ENCODE data around the gene OSBPL6.

Gene OSBPL6

GRCh38 chr2:178282075-178282815, 87.9 kb downstream of the OSBPL6 start:
- Histone ChIP-seq H3K36me3 (ENCODE audit: insufficient read depth, low read length) (no peaks in the 10 kb centered on the region), H3K4me1 (ENCODE audit: control insufficient read depth, insufficient read depth, low read length, unreplicated experiment) (peaks cover 36% of the 10 kb centered on the region), H3K4me3 (ENCODE audit: low read depth, low read length) (peak overlapping the region; percentile 45), H3K79me2 (ENCODE audit: control insufficient read depth, insufficient read depth, low read length, unreplicated experiment) (no peaks in the 10 kb centered on the region), H2AFZ (ENCODE audit: low read length, unreplicated experiment) (peak overlapping the region; percentile 91), H3K27ac (ENCODE audit: low read depth, low read length) (0 out of 2 replicates have a peak overlapping the region, but pooled peaks have one; percentile 28), H3K27me3 (ENCODE audit: insufficient read depth, low read length) (no peaks in the 10 kb centered on the region)

GRCh38 chr2:178283341-178283918, 89.1 kb downstream of the OSBPL6 start:
- no peak overlapping the region for H2AFZ ChIP-seq (ENCODE audit: low read length, unreplicated experiment)
- H3K79me2 ChIP-seq (ENCODE audit: control insufficient read depth, insufficient read depth, low read length, unreplicated experiment), result no peaks in the 10 kb centered on the region
- H3K4me1 ChIP-seq (ENCODE audit: control insufficient read depth, insufficient read depth, low read length, unreplicated experiment), result peaks cover 27% of the 10 kb centered on the region
- no peaks in the 10 kb centered on the region for H3K27me3 ChIP-seq (ENCODE audit: insufficient read depth, low read length)
- no peak overlapping the region for H3K4me3 ChIP-seq (ENCODE audit: low read depth, low read length)
- H3K36me3 ChIP-seq (ENCODE audit: insufficient read depth, low read length), result no peaks in the 10 kb centered on the region
- H3K27ac ChIP-seq (ENCODE audit: low read depth, low read length), result no peak overlapping the region

GRCh38 chr2:178284613-178285286, 90.4 kb downstream of the OSBPL6 start:
- Histone ChIP-seq H3K36me3 (ENCODE audit: insufficient read depth, low read length) (no peaks in the 10 kb centered on the region), H3K4me3 (ENCODE audit: low read depth, low read length) (no peak overlapping the region), H3K4me1 (ENCODE audit: control insufficient read depth, insufficient read depth, low read length, unreplicated experiment) (peaks cover 13% of the 10 kb centered on the region), H3K79me2 (ENCODE audit: control insufficient read depth, insufficient read depth, low read length, unreplicated experiment) (no peaks in the 10 kb centered on the region), H2AFZ (ENCODE audit: low read length, unreplicated experiment) (no peak overlapping the region), H3K27me3 (ENCODE audit: insufficient read depth, low read length) (no peaks in the 10 kb centered on the region), H3K27ac (ENCODE audit: low read depth, low read length) (no peak overlapping the region)

- no peak overlapping the region for H2AFZ ChIP-seq (ENCODE audit: low read length, unreplicated experiment)
- peaks cover 13% of the 10 kb centered on the region for H3K4me1 ChIP-seq (ENCODE audit: control insufficient read depth, insufficient read depth, low read length, unreplicated experiment)
- H3K36me3 ChIP-seq (ENCODE audit: insufficient read depth, low read length), result no peaks in the 10 kb centered on the region
- no peak overlapping the region for H3K4me3 ChIP-seq (ENCODE audit: low read depth, low read length)
- no peaks in the 10 kb centered on the region for H3K79me2 ChIP-seq (ENCODE audit: control insufficient read depth, insufficient read depth, low read length, unreplicated experiment)
- H3K27me3 ChIP-seq (ENCODE audit: insufficient read depth, low read length), result no peaks in the 10 kb centered on the region
- H3K27ac ChIP-seq (ENCODE audit: low read depth, low read length), result no peak overlapping the region
These were observed 90.9 kb downstream of the OSBPL6 start for GRCh38 chr2:178285287-178285615.

- Histone ChIP-seq H3K36me3 (ENCODE audit: insufficient read depth, low read length) (no peaks in the 10 kb centered on the region), H3K4me1 (ENCODE audit: control insufficient read depth, insufficient read depth, low read length, unreplicated experiment) (peaks cover 12% of the 10 kb centered on the region), H2AFZ (ENCODE audit: low read length, unreplicated experiment) (no peak overlapping the region), H3K4me3 (ENCODE audit: low read depth, low read length) (no peak overlapping the region), H3K27me3 (ENCODE audit: insufficient read depth, low read length) (no peaks in the 10 kb centered on the region), H3K79me2 (ENCODE audit: control insufficient read depth, insufficient read depth, low read length, unreplicated experiment) (no peaks in the 10 kb centered on the region), H3K27ac (ENCODE audit: low read depth, low read length) (no peak overlapping the region)
These were observed 92.3 kb downstream of the OSBPL6 start for GRCh38 chr2:178286636-178287035.

- no peak overlapping the region for H2AFZ ChIP-seq (ENCODE audit: low read length, unreplicated experiment)
- no peak overlapping the region for H3K4me3 ChIP-seq (ENCODE audit: low read depth, low read length)
- H3K4me1 ChIP-seq (ENCODE audit: control insufficient read depth, insufficient read depth, low read length, unreplicated experiment), result peaks cover under 1% of the 10 kb centered on the region
- H3K27ac ChIP-seq (ENCODE audit: low read depth, low read length), result no peak overlapping the region
- H3K79me2 ChIP-seq (ENCODE audit: control insufficient read depth, insufficient read depth, low read length, unreplicated experiment), result no peaks in the 10 kb centered on the region
- no peaks in the 10 kb centered on the region for H3K36me3 ChIP-seq (ENCODE audit: insufficient read depth, low read length)
- no peaks in the 10 kb centered on the region for H3K27me3 ChIP-seq (ENCODE audit: insufficient read depth, low read length)
These were observed 93.5 kb downstream of the OSBPL6 start for GRCh38 chr2:178287652-178288344.

- Histone ChIP-seq H3K79me2 (ENCODE audit: control insufficient read depth, insufficient read depth, low read length, unreplicated experiment) (no peaks in the 10 kb centered on the region), H3K27me3 (ENCODE audit: insufficient read depth, low read length) (no peaks in the 10 kb centered on the region), H3K27ac (ENCODE audit: low read depth, low read length) (no peak overlapping the region), H3K36me3 (ENCODE audit: insufficient read depth, low read length) (no peaks in the 10 kb centered on the region), H3K4me3 (ENCODE audit: low read depth, low read length) (no peak overlapping the region), H2AFZ (ENCODE audit: low read length, unreplicated experiment) (no peak overlapping the region), H3K4me1 (ENCODE audit: control insufficient read depth, insufficient read depth, low read length, unreplicated experiment) (no peaks in the 10 kb centered on the region)
These were observed 97.4 kb downstream of the OSBPL6 start for GRCh38 chr2:178291703-178292102.

- no peaks in the 10 kb centered on the region for H3K27me3 ChIP-seq (ENCODE audit: insufficient read depth, low read length)
- H3K36me3 ChIP-seq (ENCODE audit: insufficient read depth, low read length), result no peaks in the 10 kb centered on the region
- H3K4me3 ChIP-seq (ENCODE audit: low read depth, low read length), result no peak overlapping the region
- no peak overlapping the region for H2AFZ ChIP-seq (ENCODE audit: low read length, unreplicated experiment)
- no peaks in the 10 kb centered on the region for H3K79me2 ChIP-seq (ENCODE audit: control insufficient read depth, insufficient read depth, low read length, unreplicated experiment)
- no peak overlapping the region for H3K27ac ChIP-seq (ENCODE audit: low read depth, low read length)
- no peaks in the 10 kb centered on the region for H3K4me1 ChIP-seq (ENCODE audit: control insufficient read depth, insufficient read depth, low read length, unreplicated experiment)
These were observed 98.3 kb downstream of the OSBPL6 start for GRCh38 chr2:178292586-178292985.

- H2AFZ ChIP-seq (ENCODE audit: low read length, unreplicated experiment), result no peak overlapping the region
- H3K27me3 ChIP-seq (ENCODE audit: insufficient read depth, low read length), result no peaks in the 10 kb centered on the region
- no peaks in the 10 kb centered on the region for H3K36me3 ChIP-seq (ENCODE audit: insufficient read depth, low read length)
- H3K79me2 ChIP-seq (ENCODE audit: control insufficient read depth, insufficient read depth, low read length, unreplicated experiment), result no peaks in the 10 kb centered on the region
- H3K4me3 ChIP-seq (ENCODE audit: low read depth, low read length), result no peak overlapping the region
- H3K4me1 ChIP-seq (ENCODE audit: control insufficient read depth, insufficient read depth, low read length, unreplicated experiment), result peaks cover 17% of the 10 kb centered on the region
- no peak overlapping the region for H3K27ac ChIP-seq (ENCODE audit: low read depth, low read length)
These were observed 100.8 kb downstream of the OSBPL6 start for GRCh38 chr2:178295115-178295514.

- Histone ChIP-seq H3K27me3 (ENCODE audit: insufficient read depth, low read length) (no peaks in the 10 kb centered on the region), H3K4me1 (ENCODE audit: control insufficient read depth, insufficient read depth, low read length, unreplicated experiment) (peaks cover 17% of the 10 kb centered on the region), H3K79me2 (ENCODE audit: control insufficient read depth, insufficient read depth, low read length, unreplicated experiment) (no peaks in the 10 kb centered on the region), H3K27ac (ENCODE audit: low read depth, low read length) (no peak overlapping the region), H3K4me3 (ENCODE audit: low read depth, low read length) (no peak overlapping the region), H3K36me3 (ENCODE audit: insufficient read depth, low read length) (no peaks in the 10 kb centered on the region), H2AFZ (ENCODE audit: low read length, unreplicated experiment) (no peak overlapping the region)
These were observed 101.6 kb downstream of the OSBPL6 start for GRCh38 chr2:178295906-178296305.

All from ACC112 (cell line).